Right lobe of liver (tissue), 6 donors: ENCODE results near the gene PBX2. TPM values are rescaled to one million over a fixed set of nuclear protein-coding genes. Genes with fewer than 3 reads are reported as not detected.
A peak's percentile ranks its signal among the peaks of the same experiment; 100 is the strongest.
"Not testable (repeated sequence)": the region's sequence is repeated elsewhere in the genome, so short reads cannot be mapped to it uniquely, and the experiment has no call there.

Source experiments
- ATAC-seq, 4 donors: fragments of 200-7000 bp; cut with Tn5 transposase; one replicate each; pipeline ENCODE4 v1.9.1; 2020; ENCODE audit warnings: mild to moderate bottlenecking in 4 of 4, moderate library complexity in 4 of 4
- DNase-seq, 3 donors: peaks; one replicate each; pipeline ENCODE4 v3.0.0-alpha.2; 2020
- H3K27ac ChIP-seq, 3 donors: fragments of 200-600 bp; one replicate each; pipeline ENCODE4 v1.8.0; 2022
- H3K27me3 ChIP-seq, 2 donors: fragments of 200-600 bp; one replicate each; pipeline ENCODE4 v1.8.0; 2022
- H3K36me3 ChIP-seq, 4 donors: fragments of 200-600 bp; sonication (generic) in 1 of 4; one replicate each; pipeline versions ENCODE4 v1.5.1 to v1.8.0; 2017 to 2022; ENCODE audit warnings: control low read depth in 1 of 4
- H3K4me1 ChIP-seq, 4 donors: fragments of 200-600 bp; sonication (generic) in 1 of 4; one replicate each; pipeline versions ENCODE4 v1.5.1 to v1.8.0; 2017 to 2022; ENCODE audit warnings: control low read depth in 1 of 4
- H3K4me3 ChIP-seq, 3 donors: fragments of 200-600 bp; one replicate each; pipeline ENCODE4 v1.8.0; 2022
- H3K9me3 ChIP-seq, 4 donors: fragments of 200-600 bp; sonication (generic) in 1 of 4; one replicate each; pipeline versions ENCODE4 v1.5.1 to v1.8.0; 2017 to 2022; ENCODE audit warnings: control low read depth in 1 of 4
- CTCF ChIP-seq, 4 donors: fragments of 200-600 bp in 3 of 4; fragments of 450-650 bp in 1 of 4; IDR thresholded peaks; one replicate each; pipeline versions ENCODE4 v1.5.1 to v1.8.0; 2016 to 2022; ENCODE audit warnings: antibody characterized with exemption in 4 of 4, mild to moderate bottlenecking in 2 of 4
- POLR2A ChIP-seq: fragments of 450-650 bp; IDR thresholded peaks from one replicate; pipeline ENCODE4 v1.6.1; 2017; ENCODE audit warnings: antibody characterized with exemption, mild to moderate bottlenecking
- WGBS: methylation state at CpG from one replicate; pipeline ENCODE4 v1.1.6; 2018; ENCODE audit warnings: low coverage, low lambda C conversion rate; ENCODE audit not compliant: insufficient coverage; ENCODE audit errors: missing lambda C conversion rate; 5-methylcytosine and 5-hydroxymethylcytosine counted together
- intact Hi-C, 2 donors: fragments of 100-400 bp; cut with DNase I; formaldehyde crosslinking; loops; one replicate each; pipeline versions ENCODE4 v1.11.2 to v1.14.1; 2022
- total RNA-seq, 6 experiments: library from RNA; depleted of rRNA in 2 of 6; stranded (reverse); fragments of >200 nt in 2 of 6; fragmentation: NEBNext Ultra II Directional in 3 of 6; extraction: Animal tissue kit (Norgen Biotek cat#: 25700) in 3 of 6; gene quantifications; one replicate each; pipeline versions ENCODE4 v1.1.0 to v1.2.4, GENCODE V29; 2016 to 2023
- donor health status: DM: no; HTN: yes; CAD: no.
- donor health status: DM: no; HTN: no; CAD: no.
- donor health status: DM: no; HTN: no; CAD: no.
- donor health status: DM: no; HTN: yes; CAD: no.
- donor health status: DM: no; HTN: yes; CAD: no.

The PBX2 gene
- total RNA-seq, 6 experiments from 2014 or later = 15.5 to 29.5 (median 24.3) TPM

GRCh38 chr6:32213649-32214048 is 23.6 kb upstream of the PBX2 start:
- no peak for DNase-seq
- no peaks in the 10 kb centered on the region for H3K4me1 ChIP-seq
- no peaks in the 10 kb centered on the region for H3K27me3 ChIP-seq
- ATAC-seq = no peak
- no peaks in the 10 kb centered on the region for H3K9me3 ChIP-seq
- 88% methylated on average over 3 of the region's 6 CpGs for WGBS
- intact Hi-C loops = no loop called here
- no peak overlapping the region for H3K27ac ChIP-seq
- H3K36me3 ChIP-seq = no peaks in the 10 kb centered on the region
- TF ChIP-seq POLR2A = no peak
- TF ChIP-seq CTCF (IDR thresholded peaks at IDR 0.05) = no peak
- H3K4me3 ChIP-seq = no peak overlapping the region

GRCh38 chr6:32212076-32212760 is 22.2 kb upstream of the PBX2 start:
- intact Hi-C loops = no loop called here
- H3K4me3 ChIP-seq = no peak overlapping the region
- 72% methylated on average over 9 of the region's 12 CpGs for WGBS
- H3K9me3 ChIP-seq = no peaks in the 10 kb centered on the region
- H3K27me3 ChIP-seq = no peaks in the 10 kb centered on the region
- no peak overlapping the region for H3K27ac ChIP-seq
- no peaks in the 10 kb centered on the region for H3K4me1 ChIP-seq
- peak in 1 of 4 donors; percentile 7 for ATAC-seq
- TF ChIP-seq POLR2A (no peak), CTCF (IDR thresholded peaks at IDR 0.05) (no peak)
- DNase-seq = no peak
- H3K36me3 ChIP-seq = no peaks in the 10 kb centered on the region

GRCh38 chr6:32211432-32211831 is 21.4 kb upstream of the PBX2 start:
- intact Hi-C loops, DNase-seq, H3K27ac ChIP-seq, ATAC-seq, H3K4me3 ChIP-seq, H3K9me3 ChIP-seq, H3K27me3 ChIP-seq, H3K4me1 ChIP-seq, H3K36me3 ChIP-seq: not testable (repeated sequence)
- WGBS = 77% methylated on average over 2 of the region's 4 CpGs

DNA sequence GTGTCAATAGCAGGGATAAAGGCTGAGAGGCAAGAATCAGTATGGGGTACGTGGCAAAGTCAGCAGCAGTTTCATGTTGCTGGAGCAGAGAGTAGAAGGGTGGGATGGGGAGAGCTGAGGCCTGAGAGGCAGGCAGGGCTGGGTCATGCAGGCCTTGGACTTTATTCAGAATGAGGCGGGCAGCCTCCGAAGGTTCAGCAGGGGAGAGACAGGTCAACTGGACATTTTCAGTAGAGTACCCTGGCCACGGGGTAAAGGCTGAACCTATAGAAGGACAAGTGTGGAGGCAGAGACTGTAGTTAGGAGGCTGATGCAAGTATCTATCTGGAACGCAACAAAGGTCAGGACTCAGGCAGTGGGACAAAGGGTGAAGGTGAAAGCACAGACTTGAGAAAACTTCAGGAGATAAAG is 20.2 kb upstream of the PBX2 start:
- DNase-seq = no peak

More for the DNA sequence above, 20.2 kb upstream of the PBX2 start:
- Histone ChIP-seq H3K9me3 (no peaks in the 10 kb centered on the region), H3K4me1 (no peaks in the 10 kb centered on the region), H3K27ac (no peak overlapping the region), H3K36me3 (no peaks in the 10 kb centered on the region), H3K4me3 (no peak overlapping the region), H3K27me3 (no peaks in the 10 kb centered on the region)
- 59% methylated on average over 5 of the region's 5 CpGs for WGBS
- intact Hi-C loops = no loop called here
- TF ChIP-seq CTCF (IDR thresholded peaks at IDR 0.05) (no peak), POLR2A (no peak)
- ATAC-seq = no peak
